Adrenal gland (tissue), 5 donors: ENCODE data around the gene ITGBL1.

Experiments
- CTCF ChIP-seq, 6 experiments: fragments of 450-650 bp in 4 of 6; fragments of 200-600 bp in 2 of 6; sonication (generic) in 1 of 6; IDR thresholded peaks; 1 replicate in 5 of 6; 2 replicates in 1 of 6; pipeline versions ENCODE4 v1.5.1 to v1.8.0; 2016 to 2021; ENCODE audit warnings: antibody characterized with exemption in 6 of 6, mild to moderate bottlenecking in 2 of 6, moderate library complexity in 1 of 6
- POLR2A ChIP-seq, 2 donors: fragments of 450-650 bp; IDR thresholded peaks; one replicate each; pipeline ENCODE4 v1.6.1; 2017; ENCODE audit warnings: antibody characterized with exemption in 2 of 2, mild to moderate bottlenecking in 2 of 2, moderate library complexity in 1 of 2
- donor health status: DM: no; HTN: no; CAD: no.

GRCh38 chr13:101621099-101621498 lies 168.6 kb downstream of the ITGBL1 start:
- TF ChIP-seq POLR2A (IDR thresholded peaks at IDR 0.05) (no peak), CTCF (IDR thresholded peaks at IDR 0.05) (no peak)
